Superior temporal gyrus (tissue), 1 donor: ENCODE measurements around the gene EPB41L3.
"Not testable (repeated sequence)": the region's sequence is repeated elsewhere in the genome, so short reads cannot be mapped to it uniquely, and the experiment has no call there.

Source experiments
- DNase-seq: peaks from one replicate; pipeline ENCODE4 v3.0.0-alpha.2; 2016; ENCODE audit errors: extremely low spot score

The EPB41L3 gene

DNA sequence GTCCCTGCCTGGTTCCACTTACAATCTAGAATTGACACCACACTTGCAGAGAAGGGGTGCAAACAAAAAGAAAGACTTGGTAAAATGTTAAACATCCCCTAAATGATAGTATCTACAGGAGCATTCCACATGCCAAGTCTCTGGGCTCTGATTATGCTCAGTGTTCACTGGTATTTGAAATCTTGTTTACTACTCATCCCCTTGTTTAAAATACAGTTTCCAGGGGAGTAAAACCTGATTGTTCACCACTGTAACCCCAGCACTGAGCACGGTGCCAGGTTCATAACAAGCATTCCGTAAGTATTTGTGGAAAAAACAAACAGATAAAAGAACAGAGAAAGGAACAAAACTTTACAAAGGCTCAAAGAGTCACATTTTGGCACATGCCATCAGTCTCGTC, 11.7 kb downstream of the EPB41L3 start:
- no peak for DNase-seq

DNA sequence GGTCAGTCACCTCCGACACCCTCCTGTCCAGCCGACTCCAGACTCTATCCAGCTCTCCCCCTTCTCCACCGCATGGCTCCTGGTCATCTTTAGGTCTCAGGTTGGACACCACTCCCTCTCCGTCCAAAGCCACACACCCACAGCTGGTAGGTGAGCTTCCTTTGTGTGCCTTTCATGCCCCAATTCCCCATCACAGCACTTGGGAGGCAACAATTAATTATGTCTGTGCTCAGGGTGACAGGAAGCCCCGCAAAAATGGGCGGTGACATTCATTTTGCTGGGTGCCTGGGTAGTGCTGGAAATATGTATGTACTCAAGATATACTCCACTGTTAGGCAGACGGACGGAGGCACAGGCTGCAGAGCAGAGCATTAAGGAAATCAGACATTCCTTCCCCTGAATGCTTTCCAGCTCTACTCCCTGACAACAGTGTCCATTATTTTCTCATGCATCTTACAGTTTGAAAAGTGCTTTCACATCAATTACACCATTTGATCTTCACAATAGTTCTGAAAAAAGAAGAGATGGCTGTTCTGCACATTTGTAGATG, 13.1 kb downstream of the EPB41L3 start:
- no peak for DNase-seq

DNA sequence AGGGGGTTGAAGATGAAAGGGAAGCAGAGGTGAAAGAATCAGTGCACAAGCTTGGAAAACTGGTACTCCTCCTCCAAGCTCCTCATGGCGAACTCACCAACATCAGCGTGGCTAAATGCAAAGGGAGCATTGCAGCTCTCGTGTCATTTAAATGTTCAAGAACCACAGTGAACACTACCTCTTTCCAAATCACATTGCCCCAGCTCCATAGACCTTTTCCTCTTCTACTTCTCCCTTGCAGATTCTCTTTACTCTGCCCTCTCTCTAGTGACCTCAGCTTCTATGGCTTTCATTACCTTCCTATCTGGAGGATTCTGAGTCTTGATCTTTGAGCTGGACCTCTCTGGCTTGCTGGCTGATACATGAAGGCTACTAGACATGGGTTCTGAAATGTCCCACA, 14.3 kb downstream of the EPB41L3 start:
- no peak for DNase-seq

DNA sequence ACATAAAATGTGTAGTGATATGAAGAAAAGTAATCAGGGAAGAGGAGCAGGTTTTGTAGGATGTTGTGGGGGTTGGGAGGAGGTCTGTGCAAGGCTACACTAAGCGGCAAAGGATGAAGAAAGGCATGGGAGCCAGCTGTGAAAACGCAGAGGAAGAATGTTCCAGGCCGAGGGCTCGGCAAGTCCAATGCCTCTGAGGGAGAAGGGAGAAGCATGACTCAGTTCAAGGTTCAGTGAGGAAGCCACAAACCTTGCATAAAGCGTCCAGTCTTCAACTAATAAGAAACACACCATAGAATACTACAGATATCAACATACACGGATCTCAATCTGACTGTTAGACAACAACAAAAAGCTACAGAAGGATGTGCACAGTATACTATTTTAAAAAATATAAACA, 16.2 kb downstream of the EPB41L3 start:
- DNase-seq, result no peak

DNA sequence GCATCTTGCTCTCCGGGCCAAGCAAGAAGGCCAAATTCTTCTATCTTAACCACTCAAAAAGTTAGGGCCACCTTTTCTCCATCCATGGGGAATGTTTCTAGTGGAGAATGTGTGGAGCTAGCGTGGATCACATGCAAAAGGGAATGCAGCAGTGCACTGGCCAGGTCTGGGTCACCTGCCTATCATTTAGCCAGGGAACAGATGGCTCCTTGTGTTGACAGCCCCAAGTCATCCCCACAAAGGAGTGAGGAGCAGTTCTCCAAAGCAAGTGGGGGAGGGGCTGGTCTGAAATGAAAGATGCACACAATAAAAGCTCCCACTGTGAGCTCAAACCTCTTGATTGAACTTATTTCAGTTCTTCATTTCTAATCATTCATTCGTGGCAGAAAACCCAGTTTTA, 19.1 kb downstream of the EPB41L3 start:
- no peak for DNase-seq

DNA sequence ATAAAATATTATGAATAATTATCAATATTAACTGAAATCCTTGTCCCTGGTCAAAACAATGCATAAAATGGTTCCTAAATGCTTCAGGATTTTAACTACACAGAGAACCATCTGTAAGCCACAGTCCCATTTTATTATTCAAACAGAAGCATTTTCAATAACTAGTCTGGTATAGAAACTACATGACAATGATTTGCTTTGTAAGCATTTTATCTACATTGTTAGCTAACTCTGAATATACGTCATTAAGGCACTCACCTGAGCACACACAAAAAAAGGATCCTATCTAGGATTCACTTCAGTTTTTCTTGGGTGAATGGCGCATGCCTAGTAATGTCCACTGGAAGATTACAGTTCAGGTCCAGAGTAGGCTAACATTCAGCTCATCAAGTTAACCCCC, 22.8 kb downstream of the EPB41L3 start:
- DNase-seq, result no peak

DNA sequence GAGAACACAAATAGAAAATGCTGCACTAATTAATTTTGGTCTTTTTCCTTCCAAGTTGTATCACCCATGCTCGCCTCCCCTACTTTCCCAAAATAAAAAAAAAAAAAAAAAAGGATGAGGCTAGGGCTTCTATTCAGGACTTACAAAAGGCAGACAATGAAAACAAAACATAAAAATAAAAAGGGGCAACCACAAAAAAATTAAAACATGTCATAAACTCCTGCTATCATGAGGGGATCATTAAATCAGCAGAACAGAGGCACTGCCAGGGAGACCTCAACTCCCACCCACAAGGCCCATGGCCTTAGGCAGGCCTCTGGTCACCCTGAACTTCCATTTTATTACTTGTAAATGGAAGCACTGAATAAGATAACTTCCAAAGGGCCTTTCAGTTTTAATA, 23.3 kb downstream of the EPB41L3 start:
- DNase-seq, result no peak

DNA sequence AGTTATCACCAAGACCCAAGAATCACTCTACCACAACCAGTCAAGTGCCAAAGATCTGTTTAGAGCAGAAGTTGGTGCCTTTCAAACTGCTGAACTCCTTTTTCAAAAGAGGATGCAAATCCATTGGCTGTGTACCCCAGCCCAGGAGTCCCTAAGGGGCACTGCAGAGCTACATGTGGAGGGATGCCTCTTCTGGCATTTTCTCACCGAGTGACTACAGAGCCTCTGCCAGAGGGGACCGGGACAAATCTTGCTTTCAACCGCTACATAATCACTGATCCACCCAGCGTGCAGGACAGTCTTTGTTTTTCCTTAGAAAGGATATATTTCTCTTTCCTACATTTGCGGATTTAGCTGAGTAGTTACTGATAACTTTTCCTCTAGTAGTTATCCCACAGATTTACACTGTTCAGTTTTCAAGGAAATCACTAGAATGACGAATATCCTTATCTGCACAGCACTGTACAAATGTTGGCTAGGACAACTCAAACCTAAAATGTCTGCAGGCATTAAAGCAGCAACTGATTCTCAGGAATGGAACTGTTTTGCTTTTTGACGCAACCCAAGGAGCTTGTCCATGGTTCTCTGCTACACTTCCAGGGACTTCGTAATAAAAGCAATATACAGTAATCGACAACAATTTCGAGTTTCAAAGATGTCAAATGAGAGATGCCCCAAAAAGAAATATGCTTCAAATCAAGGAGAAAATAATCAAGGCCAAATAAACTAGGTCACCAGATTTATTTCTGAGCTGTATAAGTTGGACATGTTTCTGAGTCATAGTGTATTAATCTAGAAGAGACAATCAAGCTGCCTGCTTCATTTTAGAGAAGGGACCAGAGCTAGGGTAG, 24.1 kb downstream of the EPB41L3 start:
- no peak for DNase-seq

DNA sequence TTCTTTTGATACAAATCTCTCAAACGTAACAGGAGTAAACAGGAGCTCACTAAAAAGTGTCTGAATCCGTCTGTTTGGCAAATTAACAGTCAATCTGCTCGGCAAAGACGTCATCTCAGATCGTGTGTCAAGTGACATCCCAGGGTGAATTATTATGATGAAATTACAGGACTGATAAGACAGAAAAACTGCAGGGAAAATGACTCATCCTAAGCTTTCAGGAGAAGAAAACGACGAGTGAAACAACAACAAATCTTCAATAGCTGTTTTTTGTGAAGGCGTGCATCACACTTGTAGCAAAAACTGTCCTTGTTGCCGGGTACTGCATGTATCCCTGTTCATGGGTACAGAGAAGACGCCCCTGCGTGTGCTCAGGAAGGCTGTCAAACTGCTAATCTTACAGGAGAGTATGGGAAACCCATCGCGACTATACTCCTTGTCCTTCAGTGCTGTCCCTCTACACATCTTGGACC, 24.9 kb downstream of the EPB41L3 start:
- peak; percentile 54 for DNase-seq

DNA sequence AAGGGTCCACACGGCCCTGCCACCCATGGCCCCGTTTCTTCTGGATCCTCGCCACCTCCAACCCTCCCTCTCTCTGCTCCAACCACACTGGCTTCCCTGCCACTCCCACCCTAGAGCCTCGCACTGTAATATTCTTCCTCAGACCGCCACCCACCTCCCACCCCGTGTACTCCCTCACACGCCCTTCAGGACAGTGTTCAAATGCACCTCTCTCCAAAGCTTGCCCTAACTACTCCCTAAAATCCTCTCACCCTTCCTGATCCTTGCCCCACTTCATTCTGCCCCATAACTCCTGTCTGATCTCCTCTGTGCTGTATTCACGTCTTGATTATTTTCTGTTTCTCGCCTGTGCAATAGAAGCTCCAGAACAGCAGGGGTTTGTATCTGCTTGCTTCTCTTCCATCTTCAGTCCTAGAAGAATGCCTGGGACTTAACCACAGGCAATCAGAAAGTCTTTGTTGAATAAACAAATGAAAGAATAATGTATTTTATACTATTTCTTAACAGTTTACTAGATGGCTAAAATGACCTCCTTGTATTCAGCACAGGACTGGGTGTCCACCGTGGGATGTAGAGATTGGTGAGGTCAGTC, 25.5 kb downstream of the EPB41L3 start:
- no peak for DNase-seq

DNA sequence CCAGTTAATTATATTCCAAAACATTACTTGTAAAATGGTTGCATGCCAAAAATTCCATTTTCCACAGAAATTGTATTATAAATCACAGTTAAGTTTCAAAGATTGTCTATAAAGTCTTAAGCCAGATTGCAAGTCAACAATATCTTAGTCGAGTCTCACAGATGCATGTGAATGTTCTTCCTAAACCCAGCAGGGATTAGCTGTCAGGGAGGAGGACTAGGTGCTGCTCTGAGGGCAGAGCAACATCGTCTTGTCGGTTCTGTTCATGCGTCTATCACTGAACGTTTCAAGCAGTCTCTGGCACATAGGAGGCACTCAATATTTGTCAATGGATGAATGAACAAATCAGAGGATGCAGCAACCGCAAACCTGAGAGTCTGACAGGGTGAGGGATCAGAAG, 27.0 kb downstream of the EPB41L3 start:
- DNase-seq, result no peak

DNA sequence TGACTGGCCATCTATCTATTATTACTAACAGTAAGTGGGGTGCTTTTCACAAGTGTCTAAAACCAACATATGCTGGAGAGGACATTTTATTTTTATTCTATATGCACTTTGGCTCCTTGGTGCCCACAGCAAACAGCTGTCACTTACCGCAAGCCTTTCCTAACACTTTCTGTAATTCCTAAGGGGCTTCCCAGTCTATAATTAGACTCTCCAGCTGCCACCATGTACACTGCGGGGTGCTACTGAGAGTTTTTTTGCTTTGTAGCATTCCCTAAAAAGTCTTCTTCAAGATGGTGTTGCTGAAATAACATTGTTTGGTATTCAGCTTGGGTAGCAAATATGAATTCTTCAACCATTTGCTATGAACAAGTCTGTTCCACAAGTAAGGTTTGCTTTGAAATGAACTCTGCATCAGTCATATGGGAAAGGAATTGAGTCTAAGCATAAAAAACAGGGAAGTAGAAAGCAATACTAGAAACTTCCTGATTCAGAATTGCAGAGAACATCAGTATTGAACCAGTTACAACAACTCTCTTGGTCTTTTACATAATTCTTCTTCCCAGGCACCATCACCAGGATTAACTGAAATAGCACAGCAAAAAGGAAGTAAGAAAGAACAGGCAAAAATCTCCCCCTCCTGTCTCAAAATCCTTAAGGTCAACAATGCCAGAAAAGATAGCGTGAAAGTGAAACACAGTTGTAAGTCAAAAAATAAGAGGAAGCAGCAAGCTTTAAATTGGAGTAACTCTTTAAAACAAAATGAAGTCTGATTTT, 28.6 kb downstream of the EPB41L3 start:
- DNase-seq, result peak; percentile 51

DNA sequence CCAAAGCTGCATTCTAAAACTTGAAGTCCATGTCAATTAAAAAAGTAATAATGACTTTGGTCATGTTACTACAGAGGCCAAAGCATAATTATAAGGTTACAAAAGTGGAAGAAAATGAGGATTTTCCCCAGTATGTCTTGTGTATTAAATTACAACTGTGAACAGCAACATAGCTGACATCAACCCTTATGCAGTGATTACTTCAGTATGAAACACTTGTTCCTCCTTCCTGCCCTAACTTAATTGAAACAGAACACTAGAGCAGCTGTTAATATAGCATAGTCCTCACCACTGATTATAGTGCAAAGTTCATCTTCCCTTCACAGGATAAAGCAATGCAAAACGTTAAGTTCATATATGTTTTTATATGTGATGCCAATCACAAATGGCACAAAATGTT, 29.9 kb downstream of the EPB41L3 start:
- no peak for DNase-seq

DNA sequence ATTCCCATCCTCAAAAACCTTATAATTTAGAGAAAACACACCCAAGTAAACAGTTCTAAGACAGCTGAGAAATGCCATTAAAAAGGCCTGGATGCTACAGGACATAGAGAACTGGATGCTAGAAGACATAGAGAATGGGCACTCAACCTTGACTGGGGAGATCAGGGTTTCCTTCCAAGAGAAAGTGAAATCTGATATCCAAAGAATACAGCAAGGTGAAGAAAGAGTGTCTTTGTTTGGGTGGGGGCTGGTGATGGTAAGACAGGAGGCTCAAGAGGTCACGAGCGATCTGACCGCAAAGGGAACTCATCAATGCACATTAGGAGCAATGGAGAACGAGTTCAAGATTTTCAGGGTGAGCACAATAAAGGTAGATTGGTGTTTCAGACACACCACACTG, 31.6 kb downstream of the EPB41L3 start:
- no peak for DNase-seq

DNA sequence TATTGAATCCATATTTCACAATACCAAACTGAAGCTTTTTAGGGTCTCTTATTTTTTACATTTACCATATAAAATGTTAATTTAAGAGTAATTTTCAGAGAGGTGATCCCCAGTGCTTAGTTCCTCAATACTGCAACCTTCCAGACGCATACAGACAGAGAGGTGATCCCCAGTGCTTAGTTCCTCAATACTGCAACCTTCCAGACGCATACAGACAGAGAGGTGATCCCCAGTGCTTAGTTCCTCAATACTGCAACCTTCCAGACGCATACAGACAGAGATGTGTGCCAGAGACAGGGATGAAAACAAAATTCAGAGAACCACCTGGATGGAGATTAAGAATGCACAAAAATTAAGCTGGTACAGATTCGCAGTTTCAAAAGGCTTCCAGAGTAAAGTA, 32.3 kb downstream of the EPB41L3 start:
- not testable (repeated sequence) for DNase-seq

DNA sequence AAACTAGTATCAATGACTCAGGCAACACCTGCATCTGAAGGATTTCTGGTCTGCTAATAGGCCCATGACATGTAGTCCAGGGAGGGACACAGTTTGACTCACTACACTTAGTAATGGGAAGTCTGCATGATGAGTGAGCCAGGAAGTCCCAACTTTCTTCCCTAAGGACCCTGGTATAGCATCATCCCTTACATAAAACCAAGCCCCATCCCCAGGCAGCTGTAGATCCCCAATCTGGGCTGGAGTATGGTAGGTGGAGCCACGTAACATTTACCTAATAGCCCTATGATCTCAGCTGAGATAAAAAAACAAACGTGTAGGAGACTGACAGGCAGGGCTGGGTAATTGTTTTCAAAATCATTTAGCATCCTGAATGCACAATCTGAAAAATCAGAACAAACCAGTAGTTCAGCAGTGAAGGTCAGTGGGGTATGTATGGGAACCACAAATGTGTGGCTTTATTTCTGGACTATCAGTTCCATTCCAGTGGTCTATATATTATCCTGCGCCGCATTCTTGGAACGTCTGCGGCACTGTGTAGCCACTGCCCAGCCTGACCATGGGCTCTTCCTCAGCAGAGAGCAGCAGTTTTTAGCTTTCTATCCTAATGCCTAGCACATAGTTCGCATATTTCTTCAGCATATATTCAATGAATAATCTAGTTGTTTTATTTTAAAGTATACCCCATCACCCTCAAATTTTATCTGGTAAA, 33.5 kb downstream of the EPB41L3 start:
- no peak for DNase-seq

DNA sequence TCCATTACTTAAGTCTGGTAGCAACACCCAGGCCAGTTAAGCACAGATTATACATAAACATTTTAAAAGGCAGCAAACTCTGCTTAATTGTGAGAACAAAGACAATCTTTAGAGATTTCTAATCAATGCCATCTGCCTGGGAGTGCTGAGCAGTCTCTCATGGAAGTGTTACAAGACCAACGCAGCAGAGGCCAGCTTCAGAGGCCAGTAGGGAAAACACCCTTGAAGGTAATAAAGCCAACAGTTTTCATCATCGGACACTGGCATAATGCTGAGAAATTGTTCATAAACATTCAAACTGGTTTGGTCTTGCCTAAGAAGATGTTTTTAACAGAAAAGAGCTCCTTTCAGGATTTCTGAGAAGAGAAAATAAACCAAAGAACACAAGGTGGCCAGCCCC, 35.0 kb downstream of the EPB41L3 start:
- DNase-seq, result no peak

DNA sequence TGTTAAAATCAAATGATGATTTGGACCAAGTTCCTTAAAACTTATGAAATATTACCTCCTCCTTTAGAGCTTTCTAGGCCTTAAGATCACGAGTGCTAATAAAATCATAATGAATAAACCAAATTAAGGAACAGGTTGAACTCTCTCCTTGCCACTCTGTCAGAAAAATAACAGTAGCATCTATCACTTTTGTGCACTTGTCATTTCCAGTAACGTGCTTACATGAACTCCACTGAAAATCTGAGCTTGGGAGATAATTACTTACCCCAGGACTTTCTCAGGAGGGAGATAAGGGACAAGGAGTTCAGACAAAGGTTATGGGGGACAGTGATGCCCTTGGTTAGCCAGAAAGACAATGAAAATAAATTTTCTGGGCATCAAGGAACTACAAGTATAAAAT, 36.0 kb downstream of the EPB41L3 start:
- no peak for DNase-seq

DNA sequence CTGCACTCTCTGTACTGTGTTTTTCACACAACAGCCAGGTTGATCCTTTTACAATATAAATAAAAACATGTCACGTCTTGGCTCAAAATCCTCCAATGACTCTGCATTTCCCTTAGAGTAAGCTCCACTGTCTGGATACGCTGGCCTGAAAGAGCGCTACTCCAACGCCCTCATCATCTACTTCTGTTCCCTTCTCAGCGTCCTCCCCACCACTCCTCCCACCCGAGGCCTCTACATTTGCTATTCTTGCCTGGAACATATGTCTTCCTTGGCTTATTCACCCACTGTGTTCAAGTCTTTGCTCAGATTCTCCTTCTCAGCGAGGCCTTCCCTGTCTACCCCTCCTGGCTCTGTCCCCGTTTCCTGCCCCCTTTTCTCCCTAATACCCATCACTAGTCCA, 37.6 kb downstream of the EPB41L3 start:
- no peak for DNase-seq

DNA sequence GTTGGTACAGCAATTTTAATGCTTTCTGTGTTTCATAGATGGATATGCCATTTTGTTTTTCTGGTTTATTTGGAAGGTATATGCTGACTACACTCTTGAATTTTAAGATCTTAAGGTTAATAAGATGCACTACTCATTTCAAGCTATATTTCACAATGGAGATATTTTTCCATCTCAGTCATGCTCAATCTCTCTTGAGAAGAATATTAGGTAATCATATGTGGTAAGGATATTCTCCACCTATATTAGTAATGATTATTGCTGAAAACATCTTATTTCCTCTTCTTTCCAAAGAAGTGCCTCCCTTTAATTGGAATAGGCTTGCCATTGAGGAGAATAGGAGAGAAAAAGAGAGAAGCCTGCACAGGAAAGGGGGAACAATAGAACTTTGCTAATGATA, 40.1 kb downstream of the EPB41L3 start:
- DNase-seq, result no peak

DNA sequence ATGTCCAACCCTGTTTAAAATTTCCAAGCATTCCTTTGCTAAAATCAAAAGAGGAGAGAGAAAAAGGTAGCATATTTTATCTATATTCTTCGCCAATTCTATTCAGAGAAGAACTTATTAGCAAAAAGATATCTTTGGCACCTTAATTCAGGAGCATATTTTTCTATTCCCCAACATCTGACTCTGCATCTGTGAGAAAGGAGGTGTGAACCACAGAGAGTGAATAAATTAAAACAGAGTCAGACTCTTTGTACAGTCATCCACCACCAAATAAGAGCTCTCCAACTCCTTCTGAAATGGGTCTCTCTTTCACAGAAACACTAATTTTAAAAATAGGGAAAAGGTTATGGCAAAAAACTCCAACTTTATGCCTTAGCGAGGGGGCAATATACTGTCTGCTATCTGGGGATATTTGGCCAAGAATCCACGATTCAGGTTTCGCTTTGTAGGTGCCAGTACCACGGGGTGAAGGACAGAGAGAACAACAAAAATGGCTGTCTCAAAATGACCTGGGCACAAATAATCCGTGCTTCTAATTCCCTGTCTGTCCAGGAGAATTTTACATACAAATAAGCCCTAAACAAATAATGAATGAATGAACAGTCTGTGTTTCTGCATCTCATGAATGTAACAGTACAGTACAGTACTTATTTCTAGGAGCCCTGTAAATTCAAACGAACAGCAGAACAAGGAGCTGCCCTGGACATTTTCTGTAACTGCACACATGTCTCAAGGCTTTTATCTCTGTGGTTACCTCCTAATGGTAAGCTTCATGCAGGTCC, 43.4 kb downstream of the EPB41L3 start:
- DNase-seq, result peak; percentile 58
